Transverse colon (tissue), 3 donors: ENCODE data around the gene DBNDD1.

Source experiments
- POLR2A ChIP-seq: fragments of 450-650 bp; IDR thresholded peaks from one replicate; pipeline ENCODE4 v1.6.1; 2016; ENCODE audit warnings: antibody characterized with exemption, mild to moderate bottlenecking, moderate library complexity
- POLR2AphosphoS5 ChIP-seq, 3 donors: sonication (generic); formaldehyde crosslinking; IDR thresholded peaks; one replicate each; pipeline ENCODE4 v1.6.1; 2016; ENCODE audit warnings: antibody characterized with exemption in 3 of 3

GRCh38 chr16:89988951-89989350 lies 30.3 kb downstream of the DBNDD1 start:
- no peak for TF ChIP-seq POLR2AphosphoS5 (IDR thresholded peaks at IDR 0.05)
- no peak for TF ChIP-seq POLR2A
